H9 (cell line): Measurements from ENCODE around the gene LMO1. TPM values are rescaled to one million over a fixed set of nuclear protein-coding genes. Genes with fewer than 3 reads are reported as not detected.

Experiments used
- DNase-seq: peaks from one replicate; pipeline ENCODE4 v3.0.0-alpha.2; 2017
- H2AFZ ChIP-seq: one replicate; pipeline ENCODE4 v1.6.1; 2013; ENCODE audit warnings: mild to moderate bottlenecking, low read length, control low read depth, moderate library complexity
- H2AK5ac ChIP-seq: 2 replicates; pipeline ENCODE4 v1.6.1; 2013; ENCODE audit warnings: low read length, control low read depth, mixed read lengths; ENCODE audit not compliant: insufficient read length
- H2BK120ac ChIP-seq: one replicate; pipeline ENCODE4 v1.6.1; 2013; ENCODE audit warnings: low read depth, mild to moderate bottlenecking, low read length, control low read depth, inconsistent platforms; ENCODE audit not compliant: poor library complexity, severe bottlenecking
- H2BK12ac ChIP-seq: 2 replicates; pipeline ENCODE4 v1.6.1; 2013; ENCODE audit warnings: low read length, control low read depth, mixed read lengths, low read depth; ENCODE audit not compliant: insufficient read length
- H2BK15ac ChIP-seq: 2 replicates; pipeline ENCODE4 v1.6.1; 2013; ENCODE audit warnings: low read depth, low read length, control low read depth
- H2BK20ac ChIP-seq: one replicate; pipeline ENCODE4 v1.6.1; 2013; ENCODE audit warnings: low read depth, mild to moderate bottlenecking, low read length, control low read depth, inconsistent platforms; ENCODE audit not compliant: poor library complexity, severe bottlenecking
- H2BK5ac ChIP-seq: 2 replicates; pipeline ENCODE4 v1.6.1; 2013; ENCODE audit warnings: low read length, control low read depth, mixed read lengths; ENCODE audit not compliant: insufficient read length
- H3K14ac ChIP-seq: 2 replicates; pipeline ENCODE4 v1.6.1; 2013; ENCODE audit warnings: low read length, control low read depth; ENCODE audit not compliant: insufficient read depth
- H3K18ac ChIP-seq: 2 replicates; pipeline ENCODE4 v1.6.1; 2013; ENCODE audit warnings: low read depth, mild to moderate bottlenecking, mixed read lengths, low read length, control low read depth; ENCODE audit not compliant: insufficient read length
- H3K23ac ChIP-seq: 2 replicates; pipeline ENCODE4 v1.6.1; 2013; ENCODE audit warnings: low read length, control low read depth, mixed read lengths, low read depth; ENCODE audit not compliant: insufficient read length
- H3K23me2 ChIP-seq: 2 replicates; pipeline ENCODE4 v1.6.1; 2013; ENCODE audit warnings: low read depth, mild to moderate bottlenecking, mixed read lengths, low read length, control low read depth; ENCODE audit not compliant: insufficient read length, poor library complexity, severe bottlenecking
- H3K27ac ChIP-seq: 2 replicates; pipeline ENCODE4 v1.5.1; 2013; ENCODE audit warnings: low read length, control low read depth, mixed read lengths, low read depth; ENCODE audit not compliant: insufficient read length
- H3K27me3 ChIP-seq: 2 replicates; pipeline ENCODE4 v1.6.1; 2013; ENCODE audit warnings: low read length, control low read depth, inconsistent platforms; ENCODE audit not compliant: insufficient read depth
- H3K4ac ChIP-seq: 2 replicates; pipeline ENCODE4 v1.6.1; 2013; ENCODE audit warnings: low read depth, mild to moderate bottlenecking, control low read depth, inconsistent platforms, low read length, moderate library complexity
- H3K4me1 ChIP-seq: 2 replicates; pipeline ENCODE4 v1.6.1; 2013; ENCODE audit warnings: low read length, control low read depth, inconsistent platforms; ENCODE audit not compliant: insufficient read depth
- H3K4me2 ChIP-seq: 2 replicates; pipeline ENCODE4 v1.6.1; 2013; ENCODE audit warnings: low read length, control low read depth, mixed read lengths; ENCODE audit not compliant: insufficient read length, insufficient read depth
- H3K56ac ChIP-seq: 2 replicates; pipeline ENCODE4 v1.6.1; 2013; ENCODE audit warnings: low read depth, mild to moderate bottlenecking, mixed read lengths, low read length, control low read depth; ENCODE audit not compliant: insufficient read length
- H3K79me1 ChIP-seq: 2 replicates; pipeline ENCODE4 v1.6.1; 2013; ENCODE audit warnings: low read depth, mild to moderate bottlenecking, moderate library complexity, low read length, control low read depth, inconsistent platforms; ENCODE audit not compliant: insufficient read depth, poor library complexity, severe bottlenecking
- H3K79me2 ChIP-seq: 2 replicates; pipeline ENCODE4 v1.6.1; 2013; ENCODE audit warnings: low read length, control low read depth, inconsistent platforms; ENCODE audit not compliant: insufficient read depth
- H3K9ac ChIP-seq: 2 replicates; pipeline ENCODE4 v1.6.1; 2013; ENCODE audit warnings: low read length, control low read depth, mixed read lengths; ENCODE audit not compliant: insufficient read length; ENCODE audit errors: extremely low read depth
- H3K9me3 ChIP-seq: one replicate; pipeline ENCODE4 v1.6.1; 2013; ENCODE audit warnings: low read depth, low read length, inconsistent platforms; ENCODE audit not compliant: control insufficient read depth
- H3T11ph ChIP-seq: one replicate; pipeline ENCODE4 v1.6.1; 2013; ENCODE audit warnings: mild to moderate bottlenecking, low read length, control low read depth, inconsistent platforms
- H4K20me1 ChIP-seq: one replicate; pipeline ENCODE4 v1.6.1; 2013; ENCODE audit not compliant: control insufficient read depth, insufficient read length, insufficient read depth
- H4K5ac ChIP-seq: 2 replicates; pipeline ENCODE4 v1.6.1; 2013; ENCODE audit warnings: low read depth, mild to moderate bottlenecking, mixed read lengths, low read length, control low read depth; ENCODE audit not compliant: insufficient read length
- H4K8ac ChIP-seq: replicated peaks from 2 replicates; pipeline ENCODE4 v1.6.1; 2013; ENCODE audit warnings: low read length, control low read depth, mixed read lengths, low read depth; ENCODE audit not compliant: insufficient read length
- H4K91ac ChIP-seq: 2 replicates; pipeline ENCODE4 v1.6.1; 2013; ENCODE audit warnings: low read depth, mild to moderate bottlenecking, moderate library complexity, mixed read lengths, low read length, control low read depth; ENCODE audit not compliant: insufficient read length
- H3K27ac Mint-ChIP-seq, 3 experiments: 2 replicates in 2 of 3; 3 replicates in 1 of 3; pipeline ENCODE4 v1.8.0; 2020 to 2021; ENCODE audit warnings: mixed read lengths in 3 of 3, mild to moderate bottlenecking in 1 of 3, moderate library complexity in 1 of 3
- H3K27me3 Mint-ChIP-seq: 2 replicates; pipeline ENCODE4 v1.8.0; 2021; ENCODE audit warnings: low read depth, mild to moderate bottlenecking, moderate library complexity, mixed read lengths
- H3K36me3 Mint-ChIP-seq, 3 experiments: 2 replicates in 2 of 3; 3 replicates in 1 of 3; pipeline ENCODE4 v1.8.0; 2020 to 2021; ENCODE audit warnings: low read depth in 3 of 3, mixed read lengths in 3 of 3; ENCODE audit not compliant: insufficient read depth in 1 of 3
- H3K4me1 Mint-ChIP-seq, 2 experiments: 2 replicates each; pipeline ENCODE4 v1.8.0; 2020; ENCODE audit warnings: mixed read lengths in 2 of 2
- H3K4me3 Mint-ChIP-seq, 2 experiments: 2 replicates in 1 of 2; 3 replicates in 1 of 2; pipeline ENCODE4 v1.8.0; 2020 to 2021; ENCODE audit warnings: mild to moderate bottlenecking in 2 of 2, mixed read lengths in 2 of 2, moderate library complexity in 1 of 2
- H3K9me3 Mint-ChIP-seq, 2 experiments: 2 replicates in 1 of 2; 3 replicates in 1 of 2; pipeline ENCODE4 v1.8.0; 2020; ENCODE audit warnings: mild to moderate bottlenecking in 2 of 2, mixed read lengths in 2 of 2, moderate library complexity in 1 of 2
- CTCF ChIP-seq: fragments of 200-600 bp; sonication (generic); conservative IDR thresholded peaks from 3 replicates; pipeline ENCODE4 v1.8.0; 2021; ENCODE audit warnings: antibody characterized with exemption, mild to moderate bottlenecking
- WGBS: extraction: QIAGEN DNeasy Blood & Tissue Kit; methylation state at CpG from one replicate; pipeline ENCODE4 v1.1.7; 2013; ENCODE audit warnings: missing lambda C conversion rate, low lambda C conversion rate, mixed read lengths; ENCODE audit not compliant: insufficient read length; ENCODE audit errors: extremely low coverage; 5-methylcytosine and 5-hydroxymethylcytosine counted together
- total RNA-seq: library from RNA; stranded (reverse); gene quantifications from 2 replicates; pipeline ENCODE4 v1.2.1, GENCODE V29; 2021

LMO1 gene
- total RNA-seq, 1 experiment from 2014 or later, result 0.50 TPM

DNA sequence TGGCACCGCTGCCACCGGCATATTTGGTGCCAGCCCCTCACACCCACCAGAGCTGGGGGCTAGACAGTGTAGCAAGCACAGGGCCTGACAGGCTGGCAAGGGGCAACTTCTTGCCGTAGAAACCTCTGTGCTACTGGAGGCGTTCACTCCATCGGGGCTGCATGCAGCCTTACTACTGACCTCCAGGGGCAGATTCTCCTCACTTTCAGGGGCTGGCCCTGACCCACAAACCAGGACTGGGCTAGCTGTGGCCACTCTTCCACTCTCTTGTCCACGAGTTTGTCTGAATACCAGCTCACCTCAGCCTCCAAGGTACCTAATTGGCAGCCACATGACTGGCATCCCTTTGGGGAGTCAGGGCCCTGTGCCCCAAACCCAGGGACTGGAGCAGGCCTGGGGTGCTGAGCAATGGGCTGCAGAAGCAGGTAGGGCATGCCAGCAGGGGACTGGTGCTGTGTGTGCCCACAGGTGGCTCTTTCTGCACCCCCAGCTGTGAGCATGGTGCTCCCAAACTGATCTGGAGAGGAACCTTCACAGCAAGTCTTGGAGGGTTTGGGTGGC is 2.1 kb upstream of the LMO1 start:
- Mint-ChIP-seq H3K9me3 (no peaks in the 10 kb centered on the region; a peak in 2 of 5 replicates), H3K36me3 (no peaks in the 10 kb centered on the region; a peak in 1 of 7 replicates), H3K4me1 (peaks cover 14 to 31% of the 10 kb centered on the region in 2 experiments), H3K27me3 (peaks cover 93% of the 10 kb centered on the region), H3K4me3 (no peak overlapping the region), H3K27ac (no peak overlapping the region)
- Histone ChIP-seq H3K23me2 (peaks cover 16% of the 10 kb centered on the region), H3K18ac (no peak overlapping the region), H2BK20ac (no peak overlapping the region), H4K8ac (no peak overlapping the region), H3K4me1 (no peaks in the 10 kb centered on the region), H4K5ac (no peak overlapping the region), H2AK5ac (no peak overlapping the region), H3K79me1 (no peaks in the 10 kb centered on the region), H4K20me1 (no peaks in the 10 kb centered on the region), H4K91ac (no peak overlapping the region), H2BK12ac (no peak overlapping the region), H3K23ac (no peak overlapping the region), H3K27ac (no peak overlapping the region), H2BK5ac (no peak overlapping the region), H3K27me3 (peaks cover 64% of the 10 kb centered on the region), H2AFZ (no peak overlapping the region), H3K56ac (no peak overlapping the region), H3K14ac (no peak overlapping the region; the same call in 1 of the 2 replicates), H2BK120ac (no peak overlapping the region), H3T11ph (no peak overlapping the region), H3K9ac (no peak overlapping the region), H3K4ac (no peak overlapping the region), H3K79me2 (no peaks in the 10 kb centered on the region), H3K9me3 (no peaks in the 10 kb centered on the region), H3K4me2 (no peak overlapping the region), H2BK15ac (no peak overlapping the region)
- WGBS, result no CpG with 5 or more reads among the region's 6 CpGs
- peak; percentile 62 for TF ChIP-seq CTCF
- peak; percentile 47 for DNase-seq
